Endometrium (tissue), 2 donors: ENCODE results near the gene HDAC4.

Source experiments
- FAIRE-seq: peaks from 2 replicates; lab custom pipeline; 2012; peaks lifted over from hg19 to GRCh38; lab: Jason Lieb, UNC
- donor health status: control.
- donor health status: control.

Gene HDAC4

GRCh38 chr2:239252801-239253200 is 148.0 kb downstream of the HDAC4 start:
- FAIRE-seq = no peak

- FAIRE-seq = no peak
Observed at GRCh38 chr2:239252393-239252792, 148.4 kb downstream of the HDAC4 start.

- FAIRE-seq = no peak
Observed at GRCh38 chr2:239251971-239252370, 148.8 kb downstream of the HDAC4 start.

- no peak for FAIRE-seq
Observed at GRCh38 chr2:239250216-239251081, 150.4 kb downstream of the HDAC4 start.

- no peak for FAIRE-seq
Observed at GRCh38 chr2:239249776-239250175, 151.0 kb downstream of the HDAC4 start.

GRCh38 chr2:239249048-239249447 is 151.8 kb downstream of the HDAC4 start:
- FAIRE-seq = no peak

- FAIRE-seq = peak; percentile 15
Observed at GRCh38 chr2:239247401-239248245, 153.2 kb downstream of the HDAC4 start.

GRCh38 chr2:239246723-239247122 is 154.1 kb downstream of the HDAC4 start:
- FAIRE-seq = no peak

- FAIRE-seq = no peak
Observed at GRCh38 chr2:239245872-239246721, 154.7 kb downstream of the HDAC4 start.

GRCh38 chr2:239245107-239245506 is 155.7 kb downstream of the HDAC4 start:
- no peak for FAIRE-seq

- no peak for FAIRE-seq
Observed at GRCh38 chr2:239244625-239245024, 156.2 kb downstream of the HDAC4 start.

- no peak for FAIRE-seq
Observed at GRCh38 chr2:239241431-239241960, 159.3 kb downstream of the HDAC4 start.

GRCh38 chr2:239240414-239240881 is 160.4 kb downstream of the HDAC4 start:
- no peak for FAIRE-seq

- no peak for FAIRE-seq
Observed at GRCh38 chr2:239239607-239240413, 161.0 kb downstream of the HDAC4 start.

- no peak for FAIRE-seq
Observed at GRCh38 chr2:239238839-239239606, 161.8 kb downstream of the HDAC4 start.

GRCh38 chr2:239238381-239238780 is 162.4 kb downstream of the HDAC4 start:
- no peak for FAIRE-seq

- FAIRE-seq = no peak
Observed at GRCh38 chr2:239236808-239237205, 164.0 kb downstream of the HDAC4 start.

- no peak for FAIRE-seq
Observed at GRCh38 chr2:239236043-239236807, 164.6 kb downstream of the HDAC4 start.

- no peak for FAIRE-seq
Observed at GRCh38 chr2:239235311-239235710, 165.5 kb downstream of the HDAC4 start.
